Activated naive CD8-positive, alpha-beta T cell (primary cell): Measurements from ENCODE around the gene OPN1LW.
"Not testable (repeated sequence)": the region's sequence is repeated elsewhere in the genome, so short reads cannot be mapped to it uniquely, and the experiment has no call there.

Source experiments
- H3K27ac Mint-ChIP-seq: one replicate; pipeline ENCODE4 v1.8.0; 2021; ENCODE audit warnings: mixed read lengths
- H3K27me3 Mint-ChIP-seq: one replicate; pipeline ENCODE4 v1.8.0; 2021; ENCODE audit warnings: mixed read lengths
- H3K36me3 Mint-ChIP-seq: one replicate; pipeline ENCODE4 v1.8.0; 2021; ENCODE audit warnings: mixed read lengths
- H3K4me1 Mint-ChIP-seq: one replicate; pipeline ENCODE4 v1.8.0; 2021; ENCODE audit warnings: low read depth, mixed read lengths
- H3K4me3 Mint-ChIP-seq: one replicate; pipeline ENCODE4 v1.8.0; 2021; ENCODE audit warnings: mild to moderate bottlenecking, mixed read lengths
- H3K9me3 Mint-ChIP-seq: one replicate; pipeline ENCODE4 v1.8.0; 2021; ENCODE audit warnings: low read depth, mixed read lengths

Gene OPN1LW

DNA sequence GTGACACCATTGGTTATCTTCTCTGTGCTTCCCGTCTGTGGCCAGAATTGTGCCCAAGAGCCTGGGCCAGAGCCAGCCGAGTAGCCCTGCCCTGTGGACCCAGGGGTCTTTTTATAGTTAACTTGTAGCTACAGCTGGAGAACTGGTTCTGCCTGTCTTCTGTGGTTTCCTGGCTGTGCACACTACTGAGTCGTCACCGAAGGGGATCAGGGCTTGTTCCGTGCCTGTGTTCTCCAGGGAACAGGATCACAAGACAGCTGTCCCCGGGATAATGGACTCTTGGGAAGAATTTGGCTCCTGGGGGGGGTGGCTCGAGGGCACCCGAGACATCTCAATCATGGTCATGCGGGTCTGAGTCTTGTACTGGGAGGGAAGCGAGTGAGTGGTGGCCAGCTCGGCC is 22.1 kb upstream of the OPN1LW start:
- Mint-ChIP-seq H3K4me3 (no peak overlapping the region), H3K36me3 (no peaks in the 10 kb centered on the region), H3K9me3 (no peaks in the 10 kb centered on the region), H3K27ac (no peak overlapping the region), H3K27me3 (no peaks in the 10 kb centered on the region), H3K4me1 (peaks cover 24% of the 10 kb centered on the region)

DNA sequence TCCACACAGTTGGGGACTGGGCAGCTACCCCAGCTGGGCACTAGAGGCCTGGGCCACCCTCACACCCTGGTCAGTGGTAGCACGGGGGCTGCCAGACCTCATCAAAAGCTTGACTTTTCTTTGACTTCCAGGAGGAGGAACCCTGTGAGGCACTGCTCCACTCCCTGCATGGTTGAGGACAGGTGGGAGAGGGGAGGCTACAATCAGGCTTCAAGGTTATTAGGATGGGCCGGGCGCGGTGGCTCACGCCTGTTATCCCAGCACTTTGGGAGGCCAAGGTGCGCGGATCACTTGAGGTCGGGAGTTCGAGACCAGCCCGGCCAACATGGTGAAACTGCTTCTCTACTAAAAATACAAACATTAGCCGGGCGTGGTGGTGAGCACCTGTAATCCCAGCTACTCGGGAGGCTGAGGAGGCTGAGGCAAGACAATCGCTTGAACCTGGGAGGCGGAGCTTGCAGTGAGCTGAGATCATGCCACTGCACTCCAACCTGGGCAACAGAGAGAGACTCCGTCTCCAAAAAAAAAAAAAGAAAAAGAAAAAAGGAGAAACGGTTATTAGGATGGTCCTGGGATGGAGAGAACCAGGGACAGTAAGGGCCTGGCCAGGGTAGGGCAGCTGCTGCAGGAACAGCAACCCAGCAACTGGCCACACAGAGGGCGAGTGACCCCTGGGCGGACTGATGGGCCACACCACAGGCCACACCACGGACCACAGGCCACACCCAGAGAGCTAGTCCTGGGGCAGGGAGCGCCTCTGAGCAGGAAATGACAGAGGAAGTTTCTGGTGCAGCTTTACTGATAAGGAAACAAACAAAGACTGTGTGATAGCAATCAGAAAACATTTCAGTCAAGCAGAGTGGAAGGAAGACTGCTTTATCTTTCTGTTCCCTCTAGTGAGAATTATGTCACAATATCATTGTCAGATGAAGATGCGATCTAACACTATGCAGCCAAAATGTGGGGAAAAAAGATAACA is 20.5 kb upstream of the OPN1LW start:
- no peak overlapping the region for H3K27ac Mint-ChIP-seq

GRCh38 chrX:154125391-154126040 is 18.5 kb upstream of the OPN1LW start:
- Mint-ChIP-seq H3K4me3 (no peak overlapping the region), H3K4me1 (peaks cover 24% of the 10 kb centered on the region), H3K27me3 (no peaks in the 10 kb centered on the region), H3K9me3 (no peaks in the 10 kb centered on the region), H3K27ac (peak overlapping the region; percentile 28), H3K36me3 (no peaks in the 10 kb centered on the region)

More for the DNA sequence above, 20.5 kb upstream of the OPN1LW start:
- Mint-ChIP-seq H3K4me3 (peak overlapping the region; percentile 51), H3K27me3 (no peaks in the 10 kb centered on the region), H3K4me1 (peaks cover 24% of the 10 kb centered on the region), H3K9me3 (no peaks in the 10 kb centered on the region), H3K36me3 (no peaks in the 10 kb centered on the region)

DNA sequence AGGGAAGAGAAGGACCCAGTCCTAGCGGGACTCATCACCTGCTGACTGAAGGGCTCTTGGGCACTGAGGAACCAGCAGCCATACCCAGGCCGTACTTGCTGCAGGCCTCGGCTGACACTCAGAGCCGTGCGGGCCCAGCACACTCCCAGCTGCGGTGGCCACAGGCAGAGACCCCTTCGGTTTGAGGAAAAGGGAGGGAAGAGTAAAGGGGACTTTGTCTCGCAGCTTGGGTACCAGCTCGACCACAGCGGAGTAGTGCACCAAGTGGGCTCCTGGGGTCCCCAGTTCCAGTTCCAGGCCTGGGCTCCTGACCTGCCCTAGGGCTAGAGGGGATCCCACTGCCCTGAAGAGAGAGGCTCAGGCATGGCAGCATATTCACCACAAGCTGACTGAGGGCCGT is 17.9 kb upstream of the OPN1LW start:
- no peak overlapping the region for H3K27ac Mint-ChIP-seq
- H3K27me3 Mint-ChIP-seq: no peaks in the 10 kb centered on the region
- H3K36me3 Mint-ChIP-seq: no peaks in the 10 kb centered on the region
- no peak overlapping the region for H3K4me3 Mint-ChIP-seq
- H3K4me1 Mint-ChIP-seq: peaks cover 24% of the 10 kb centered on the region
- H3K9me3 Mint-ChIP-seq: no peaks in the 10 kb centered on the region

GRCh38 chrX:154131955-154132354 is 12.1 kb upstream of the OPN1LW start:
- Mint-ChIP-seq H3K36me3 (no peaks in the 10 kb centered on the region), H3K27ac (no peak overlapping the region), H3K4me3 (no peak overlapping the region), H3K27me3 (no peaks in the 10 kb centered on the region), H3K4me1 (peaks cover 16% of the 10 kb centered on the region), H3K9me3 (no peaks in the 10 kb centered on the region)

DNA sequence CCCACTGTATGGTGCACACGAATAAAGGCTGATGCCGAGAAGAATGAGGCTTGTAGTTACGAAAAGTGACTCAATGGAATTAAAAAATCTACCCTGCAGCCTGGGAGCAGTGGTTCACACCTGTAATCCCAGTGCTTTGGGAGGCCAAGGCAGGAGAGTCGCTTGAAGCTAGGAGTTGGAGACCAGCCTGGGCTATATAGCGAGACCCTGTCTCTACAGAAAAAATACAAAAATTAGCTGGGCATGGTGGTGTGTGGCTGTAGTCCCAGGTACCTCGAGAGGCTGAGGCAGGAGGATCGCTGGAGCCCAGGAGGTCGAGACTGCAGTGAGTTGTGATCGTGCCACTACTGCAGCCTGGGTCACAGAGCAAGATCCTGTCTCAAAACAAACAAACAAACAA is 11.7 kb upstream of the OPN1LW start:
- H3K27me3 Mint-ChIP-seq: no peaks in the 10 kb centered on the region
- H3K4me3 Mint-ChIP-seq: no peak overlapping the region
- no peaks in the 10 kb centered on the region for H3K36me3 Mint-ChIP-seq
- no peaks in the 10 kb centered on the region for H3K9me3 Mint-ChIP-seq
- H3K27ac Mint-ChIP-seq: no peak overlapping the region
- peaks cover 19% of the 10 kb centered on the region for H3K4me1 Mint-ChIP-seq

DNA sequence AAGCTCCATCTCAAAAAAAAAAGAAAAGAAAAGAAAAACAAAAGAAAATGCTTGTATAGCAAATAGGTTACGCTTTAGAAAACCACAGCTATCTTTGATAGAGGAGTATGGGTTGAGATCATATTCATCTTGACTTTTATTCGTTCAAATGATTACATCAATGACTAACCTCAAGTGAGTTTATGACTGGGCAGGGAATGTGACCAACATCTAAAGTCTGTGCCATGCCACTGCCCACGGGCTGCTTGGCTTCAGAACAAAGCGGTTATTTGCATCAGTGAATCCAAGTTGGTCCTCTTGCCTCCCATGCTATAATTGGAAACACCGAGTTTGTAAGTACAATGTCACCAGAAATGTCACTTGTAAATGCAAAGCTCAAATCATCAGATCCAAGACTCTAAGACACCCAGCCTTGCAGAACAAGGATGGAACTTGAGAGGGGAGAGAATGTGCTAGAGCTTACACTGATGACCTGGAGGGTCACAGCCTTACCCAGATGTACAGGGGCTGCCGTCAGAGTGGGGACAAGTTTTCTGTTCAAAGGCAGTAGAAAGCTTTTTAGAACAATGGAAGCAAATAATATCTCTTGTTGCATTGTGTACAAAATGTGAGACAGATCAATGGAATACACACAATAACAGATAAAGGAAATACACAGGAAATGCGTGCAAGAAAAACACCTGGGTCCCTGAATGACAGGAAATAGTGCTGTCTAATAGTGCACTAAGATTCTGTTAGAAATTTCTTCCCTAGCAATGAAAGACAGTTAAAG is 8.4 kb upstream of the OPN1LW start:
- no peaks in the 10 kb centered on the region for H3K36me3 Mint-ChIP-seq
- H3K9me3 Mint-ChIP-seq: no peaks in the 10 kb centered on the region
- peak overlapping the region; percentile 65 for H3K4me3 Mint-ChIP-seq

GRCh38 chrX:154136627-154137161 is 7.3 kb upstream of the OPN1LW start:
- H3K36me3 Mint-ChIP-seq: no peaks in the 10 kb centered on the region
- H3K4me1 Mint-ChIP-seq: peaks cover 19% of the 10 kb centered on the region
- peak overlapping the region; percentile 83 for H3K27ac Mint-ChIP-seq
- no peaks in the 10 kb centered on the region for H3K9me3 Mint-ChIP-seq
- peak overlapping the region; percentile 65 for H3K4me3 Mint-ChIP-seq
- no peaks in the 10 kb centered on the region for H3K27me3 Mint-ChIP-seq

More for the DNA sequence above, 8.4 kb upstream of the OPN1LW start:
- Mint-ChIP-seq H3K27me3 (no peaks in the 10 kb centered on the region), H3K27ac (peak overlapping the region; percentile 61), H3K4me1 (peaks cover 19% of the 10 kb centered on the region)

DNA sequence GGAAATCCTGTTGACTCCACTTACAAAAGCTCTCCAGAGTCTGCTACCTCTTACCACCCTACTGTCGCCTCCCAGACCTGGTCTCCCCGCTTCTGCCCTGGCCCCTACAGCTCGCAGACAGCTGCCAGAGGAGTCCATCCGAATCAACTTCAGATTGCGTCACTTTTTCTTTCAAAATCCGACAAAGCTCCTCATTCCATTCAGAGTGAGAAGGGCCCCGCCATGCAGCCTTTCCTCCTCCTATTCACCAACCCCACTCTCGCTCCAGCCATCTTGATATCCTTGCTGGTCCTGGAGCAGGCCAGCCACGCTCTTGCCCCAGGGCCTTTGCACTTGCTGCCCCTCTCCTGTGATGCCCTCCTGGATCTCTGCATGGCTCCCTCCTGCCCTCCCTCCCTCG is 5.2 kb upstream of the OPN1LW start:
- no peaks in the 10 kb centered on the region for H3K27me3 Mint-ChIP-seq
- H3K27ac Mint-ChIP-seq: no peak overlapping the region
- H3K9me3 Mint-ChIP-seq: no peaks in the 10 kb centered on the region
- no peaks in the 10 kb centered on the region for H3K36me3 Mint-ChIP-seq
- no peak overlapping the region for H3K4me3 Mint-ChIP-seq
- H3K4me1 Mint-ChIP-seq: peaks cover 19% of the 10 kb centered on the region

DNA sequence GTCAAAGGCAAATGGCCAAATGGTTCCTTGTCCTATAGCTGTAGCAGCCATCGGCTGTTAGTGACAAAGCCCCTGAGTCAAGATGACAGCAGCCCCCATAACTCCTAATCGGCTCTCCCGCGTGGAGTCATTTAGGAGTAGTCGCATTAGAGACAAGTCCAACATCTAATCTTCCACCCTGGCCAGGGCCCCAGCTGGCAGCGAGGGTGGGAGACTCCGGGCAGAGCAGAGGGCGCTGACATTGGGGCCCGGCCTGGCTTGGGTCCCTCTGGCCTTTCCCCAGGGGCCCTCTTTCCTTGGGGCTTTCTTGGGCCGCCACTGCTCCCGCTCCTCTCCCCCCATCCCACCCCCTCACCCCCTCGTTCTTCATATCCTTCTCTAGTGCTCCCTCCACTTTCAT is 3.8 kb upstream of the OPN1LW start:
- Mint-ChIP-seq H3K27me3 (no peaks in the 10 kb centered on the region), H3K27ac (no peak overlapping the region), H3K9me3 (no peaks in the 10 kb centered on the region), H3K36me3 (no peaks in the 10 kb centered on the region), H3K4me1 (peaks cover 15% of the 10 kb centered on the region), H3K4me3 (no peak overlapping the region)

DNA sequence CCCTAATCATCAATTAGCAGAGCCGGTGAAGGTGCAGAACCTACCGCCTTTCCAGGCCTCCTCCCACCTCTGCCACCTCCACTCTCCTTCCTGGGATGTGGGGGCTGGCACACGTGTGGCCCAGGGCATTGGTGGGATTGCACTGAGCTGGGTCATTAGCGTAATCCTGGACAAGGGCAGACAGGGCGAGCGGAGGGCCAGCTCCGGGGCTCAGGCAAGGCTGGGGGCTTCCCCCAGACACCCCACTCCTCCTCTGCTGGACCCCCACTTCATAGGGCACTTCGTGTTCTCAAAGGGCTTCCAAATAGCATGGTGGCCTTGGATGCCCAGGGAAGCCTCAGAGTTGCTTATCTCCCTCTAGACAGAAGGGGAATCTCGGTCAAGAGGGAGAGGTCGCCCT is 3.3 kb upstream of the OPN1LW start:
- no peak overlapping the region for H3K4me3 Mint-ChIP-seq
- no peaks in the 10 kb centered on the region for H3K27me3 Mint-ChIP-seq
- no peaks in the 10 kb centered on the region for H3K9me3 Mint-ChIP-seq
- no peaks in the 10 kb centered on the region for H3K36me3 Mint-ChIP-seq
- peaks cover 10% of the 10 kb centered on the region for H3K4me1 Mint-ChIP-seq
- no peak overlapping the region for H3K27ac Mint-ChIP-seq

GRCh38 chrX:154142386-154142785 is 1.7 kb upstream of the OPN1LW start:
- no peaks in the 10 kb centered on the region for H3K36me3 Mint-ChIP-seq
- H3K9me3 Mint-ChIP-seq: no peaks in the 10 kb centered on the region
- no peak overlapping the region for H3K4me3 Mint-ChIP-seq
- H3K4me1 Mint-ChIP-seq: no peaks in the 10 kb centered on the region
- no peaks in the 10 kb centered on the region for H3K27me3 Mint-ChIP-seq
- H3K27ac Mint-ChIP-seq: no peak overlapping the region

DNA sequence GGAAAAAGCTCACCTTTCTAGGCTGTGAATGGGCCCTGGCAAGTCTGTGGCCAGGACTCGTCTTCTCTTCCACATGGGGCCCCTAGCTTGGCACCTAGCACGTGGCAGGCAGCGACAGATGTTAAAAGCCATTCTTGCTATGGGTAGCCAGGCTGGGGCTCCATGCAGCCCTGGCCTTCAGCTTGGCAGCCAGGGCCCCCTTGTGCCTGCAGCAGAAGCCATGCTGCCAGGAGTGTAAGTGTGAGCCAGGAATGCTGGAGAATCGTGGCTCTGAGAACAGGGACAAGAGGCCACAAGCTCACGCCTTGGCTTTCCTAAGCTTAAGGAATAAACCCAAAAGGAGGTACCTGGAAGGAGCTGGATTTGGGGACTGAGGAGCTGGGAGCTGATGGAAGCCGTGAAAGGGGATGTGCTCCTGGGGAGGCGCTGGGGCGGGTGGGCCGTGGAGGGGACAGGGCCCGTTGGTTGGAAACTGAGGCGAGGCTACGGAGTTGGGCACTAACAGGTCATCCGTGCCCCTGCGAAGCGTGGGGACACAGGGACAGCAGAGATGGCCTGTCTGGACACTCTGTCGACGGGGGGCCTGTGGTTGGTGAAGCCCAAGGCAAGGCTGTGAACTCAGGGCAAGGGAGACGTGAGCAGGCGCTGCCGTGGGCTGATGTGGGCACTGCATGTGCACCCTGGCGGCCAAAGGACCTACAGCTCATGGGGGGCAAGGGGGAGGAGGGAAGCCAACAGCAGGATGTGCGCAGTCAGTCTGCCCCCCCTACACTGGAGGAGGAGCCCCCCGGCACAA is 895 bp upstream of the OPN1LW start:
- Mint-ChIP-seq H3K4me3 (no peak overlapping the region), H3K27me3 (no peaks in the 10 kb centered on the region), H3K27ac (no peak overlapping the region), H3K36me3 (no peaks in the 10 kb centered on the region), H3K9me3 (no peaks in the 10 kb centered on the region), H3K4me1 (no peaks in the 10 kb centered on the region)

GRCh38 chrX:154151030-154151429 is 7.0 kb downstream of the OPN1LW start:
- not testable (repeated sequence) for H3K27me3 Mint-ChIP-seq, H3K4me3 Mint-ChIP-seq, H3K9me3 Mint-ChIP-seq, H3K27ac Mint-ChIP-seq, H3K36me3 Mint-ChIP-seq, H3K4me1 Mint-ChIP-seq
